Inflammatory macrophage (primary cell): ENCODE measurements around the gene RPA3.

Experiments
- DNase-seq, 2 donors: peaks; one replicate each; pipeline ENCODE4 v3.0.0-alpha.2; 2020 to 2022
- total RNA-seq, 18 experiments: gene quantifications; one replicate each; lab custom pipeline; 2026; ENCODE audit warnings: mixed read lengths in 6 of 18, inconsistent platforms in 2 of 18; lab: John Stamatoyannopoulos, UW

Gene RPA3
- 8.1 to 34.5 (median 17.6) reads per million in 18 experiments for total RNA-seq

DNA sequence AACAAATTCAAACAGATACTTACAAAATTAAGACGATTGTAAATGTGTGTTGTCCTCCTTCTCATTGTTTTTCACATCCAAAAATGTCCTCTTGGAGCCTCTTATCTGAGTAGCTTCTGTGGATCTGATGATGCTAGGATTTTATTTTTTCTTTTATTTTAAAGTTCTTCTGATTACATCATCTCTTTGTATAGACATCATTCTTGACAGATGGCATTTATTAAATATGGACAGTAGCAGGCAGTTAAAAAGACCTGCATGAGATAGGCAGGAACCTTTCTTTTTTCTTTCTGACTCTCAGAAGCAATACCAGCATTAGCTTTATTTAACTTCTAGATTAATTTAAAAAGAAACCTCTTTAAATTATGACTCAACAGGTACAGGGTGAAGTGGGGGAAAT is at the start of gene RPA3:
RPA3 (minus strand) TSS at position 116 of the 400 bp plus-strand sequence. CDS start 78,189 bp downstream, outside the sequence.
- no peak for DNase-seq

DNA sequence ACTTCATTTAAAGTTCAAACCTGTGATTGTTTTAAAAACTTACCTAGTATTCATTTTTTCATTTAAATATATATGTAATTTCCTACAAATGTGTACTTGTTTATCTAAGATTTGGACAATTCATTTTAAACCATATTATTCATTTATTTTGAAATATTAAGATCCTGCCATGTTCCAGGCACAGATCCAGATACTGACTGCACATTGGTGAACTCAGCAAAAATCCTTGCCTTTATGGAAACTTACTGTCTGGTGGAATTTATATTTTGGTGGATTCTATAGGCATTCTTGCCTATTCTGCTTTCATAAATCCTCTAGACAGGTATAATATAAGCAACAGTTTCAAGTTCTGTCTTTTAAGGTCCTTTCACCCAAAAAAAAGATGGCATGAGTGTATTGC is 48.3 kb upstream of the RPA3 start:
- no peak for DNase-seq

DNA sequence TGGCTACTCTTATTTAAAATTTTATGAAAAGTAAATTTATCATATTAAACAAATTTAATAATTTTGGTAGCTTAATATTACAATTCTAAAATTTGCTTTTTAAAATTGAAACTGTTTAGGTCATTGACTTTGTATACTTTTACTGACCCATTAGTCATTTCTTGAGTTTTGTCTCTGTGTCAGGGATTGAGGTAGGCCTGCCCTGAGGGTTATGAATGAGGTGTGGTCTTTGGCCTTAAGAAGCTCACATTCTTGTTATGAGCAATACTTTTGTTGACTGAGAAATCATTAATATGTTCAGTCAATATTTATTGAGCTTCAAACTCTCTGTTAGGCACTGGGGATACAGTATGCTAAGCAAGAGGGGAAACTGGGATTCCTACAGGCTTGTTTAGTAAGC is 47.0 kb upstream of the RPA3 start:
- DNase-seq: no peak

DNA sequence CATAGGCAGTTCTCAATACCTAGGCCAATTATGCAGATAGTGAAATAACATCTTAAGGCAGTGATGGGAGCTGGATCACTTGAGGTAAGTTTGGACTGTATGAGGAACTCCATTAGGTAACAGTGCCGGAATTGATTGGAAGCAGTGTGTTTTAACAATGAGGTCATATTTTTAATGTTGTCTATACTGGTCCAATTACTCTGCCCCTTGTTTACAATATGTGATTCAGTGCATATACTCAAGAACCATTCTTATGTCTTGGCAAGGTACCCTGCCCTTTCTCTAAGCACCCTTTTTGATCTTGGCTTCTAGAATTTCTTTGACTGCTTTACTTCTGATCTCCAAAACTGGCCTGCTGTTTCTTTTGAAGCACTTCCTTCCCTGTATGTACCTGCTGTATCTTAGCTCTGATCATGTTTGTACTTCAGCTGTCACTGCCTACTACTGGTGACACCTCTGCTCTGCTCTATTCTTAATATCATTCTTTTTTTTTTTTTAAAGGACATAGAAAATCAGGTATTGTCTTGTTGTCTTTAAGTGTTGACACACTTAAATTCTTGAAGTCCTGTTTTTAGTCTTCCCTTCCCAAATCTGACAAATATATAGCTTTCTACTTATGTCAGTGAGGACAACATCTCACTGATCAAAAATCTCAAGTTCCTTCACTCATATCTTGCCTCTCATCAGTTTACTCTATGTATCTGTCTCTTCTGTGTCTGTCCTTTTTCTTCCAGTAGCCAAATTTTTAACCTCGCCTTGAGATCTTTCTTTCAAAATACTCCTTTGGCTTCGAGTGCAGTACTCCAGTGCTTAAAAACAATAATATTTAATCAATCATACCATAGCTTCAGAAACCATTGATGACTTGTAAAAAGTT is 46.4 kb upstream of the RPA3 start:
- DNase-seq: no peak

DNA sequence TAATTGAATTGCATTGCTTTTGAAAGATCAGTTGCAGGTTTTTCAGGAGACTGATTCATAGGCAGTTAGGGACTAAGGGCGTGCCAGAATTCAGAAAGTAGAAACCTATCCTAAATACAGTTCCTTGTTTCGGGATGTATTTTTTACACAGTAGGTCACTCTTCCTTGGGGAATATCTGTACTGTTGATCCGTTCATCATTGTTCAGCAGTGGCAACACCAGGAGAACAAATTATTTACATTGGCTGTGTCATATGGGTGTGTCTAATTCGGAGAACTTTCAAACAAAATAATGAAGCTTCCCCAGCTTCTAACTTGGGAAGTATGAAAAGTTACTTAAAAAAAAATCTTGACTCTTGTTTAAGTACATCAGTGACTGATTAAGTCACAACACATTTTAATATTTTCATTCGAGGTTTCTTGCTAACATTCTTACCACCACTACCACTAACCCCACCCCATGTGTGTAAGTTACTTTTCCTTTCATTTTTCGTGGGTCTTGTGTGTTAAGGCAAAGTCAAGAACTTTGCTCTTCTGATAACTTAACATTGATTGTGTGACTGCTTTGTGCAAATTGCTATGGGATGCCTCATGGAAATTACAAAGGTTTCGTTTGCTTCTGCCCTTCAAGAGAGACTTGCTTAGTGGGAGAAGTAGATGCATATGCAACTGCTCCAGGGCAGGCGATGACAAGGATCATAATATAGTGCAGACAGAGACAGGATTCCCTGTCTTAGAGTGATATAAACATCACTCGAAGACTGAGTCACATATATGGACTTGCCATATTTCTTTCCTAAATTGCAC is 43.8 kb upstream of the RPA3 start:
- DNase-seq: peak; percentile 6 to 38

DNA sequence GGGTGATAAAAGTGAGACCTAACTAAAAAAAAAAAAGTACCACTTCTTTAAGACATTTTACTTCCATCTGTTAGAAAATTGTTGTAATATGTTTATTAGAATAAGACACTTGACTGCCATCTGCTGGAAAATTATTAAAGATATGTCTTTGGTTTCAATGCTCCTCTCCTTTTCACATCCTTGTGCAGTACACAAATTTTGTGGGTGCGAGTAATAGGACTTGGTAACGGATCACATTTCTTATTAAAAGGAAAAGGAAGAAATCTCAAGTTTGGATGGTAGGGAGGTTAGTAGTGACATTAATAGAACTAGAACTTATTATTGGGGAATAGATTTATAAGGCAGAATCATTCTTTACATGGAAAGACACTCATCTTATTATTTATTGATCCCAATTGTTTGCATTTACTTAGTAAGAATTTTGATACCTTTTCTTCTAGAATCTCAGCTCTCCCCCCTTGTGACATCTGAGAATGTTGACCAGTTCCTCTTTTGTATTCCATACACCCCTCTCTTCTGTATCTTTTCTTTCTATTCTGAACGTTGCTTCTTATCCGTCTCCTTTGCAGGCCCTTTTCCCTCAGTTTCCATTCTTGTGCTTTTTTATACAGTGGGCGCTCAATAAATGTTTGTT is 43.0 kb upstream of the RPA3 start:
- DNase-seq: peak; percentile 9 to 73

DNA sequence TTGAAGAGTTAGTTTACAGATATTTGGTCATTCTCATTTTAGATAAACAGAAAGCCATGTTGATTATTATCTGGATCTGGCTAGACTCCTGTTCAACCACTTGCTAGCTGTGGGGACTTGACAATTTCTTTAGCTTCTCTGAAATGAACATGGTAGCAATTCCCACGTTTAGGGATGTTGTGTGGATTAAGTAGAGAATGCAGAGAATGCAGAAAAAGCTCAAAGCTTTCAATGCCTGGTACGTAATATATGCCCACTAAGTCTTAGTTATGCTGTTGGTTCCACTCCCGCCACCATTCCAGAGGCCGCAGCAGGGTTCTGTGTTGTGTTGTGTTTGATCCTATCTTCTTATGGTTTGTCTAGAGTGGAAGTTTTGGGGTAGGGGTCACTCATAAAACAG is 39.2 kb upstream of the RPA3 start:
- no peak for DNase-seq

DNA sequence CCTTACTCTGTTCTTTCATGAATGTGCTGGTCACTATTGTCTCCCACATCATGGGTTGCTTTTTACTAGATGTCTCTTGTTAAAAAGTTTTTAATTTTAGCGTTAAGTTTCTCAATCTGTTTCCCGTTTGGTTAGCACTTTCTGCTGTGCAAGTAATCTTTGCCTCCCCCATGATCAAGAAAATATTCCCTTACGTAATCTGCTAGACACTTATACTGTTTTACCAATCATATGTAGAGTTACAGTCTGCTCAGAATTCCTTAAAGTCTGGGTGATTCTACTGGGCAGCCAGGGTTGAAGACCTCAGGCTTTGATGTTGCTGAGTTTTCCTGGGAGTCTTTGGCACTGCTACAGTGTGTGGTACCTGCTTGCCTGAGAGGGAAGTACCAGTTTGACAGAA is 38.2 kb upstream of the RPA3 start:
- no peak for DNase-seq

DNA sequence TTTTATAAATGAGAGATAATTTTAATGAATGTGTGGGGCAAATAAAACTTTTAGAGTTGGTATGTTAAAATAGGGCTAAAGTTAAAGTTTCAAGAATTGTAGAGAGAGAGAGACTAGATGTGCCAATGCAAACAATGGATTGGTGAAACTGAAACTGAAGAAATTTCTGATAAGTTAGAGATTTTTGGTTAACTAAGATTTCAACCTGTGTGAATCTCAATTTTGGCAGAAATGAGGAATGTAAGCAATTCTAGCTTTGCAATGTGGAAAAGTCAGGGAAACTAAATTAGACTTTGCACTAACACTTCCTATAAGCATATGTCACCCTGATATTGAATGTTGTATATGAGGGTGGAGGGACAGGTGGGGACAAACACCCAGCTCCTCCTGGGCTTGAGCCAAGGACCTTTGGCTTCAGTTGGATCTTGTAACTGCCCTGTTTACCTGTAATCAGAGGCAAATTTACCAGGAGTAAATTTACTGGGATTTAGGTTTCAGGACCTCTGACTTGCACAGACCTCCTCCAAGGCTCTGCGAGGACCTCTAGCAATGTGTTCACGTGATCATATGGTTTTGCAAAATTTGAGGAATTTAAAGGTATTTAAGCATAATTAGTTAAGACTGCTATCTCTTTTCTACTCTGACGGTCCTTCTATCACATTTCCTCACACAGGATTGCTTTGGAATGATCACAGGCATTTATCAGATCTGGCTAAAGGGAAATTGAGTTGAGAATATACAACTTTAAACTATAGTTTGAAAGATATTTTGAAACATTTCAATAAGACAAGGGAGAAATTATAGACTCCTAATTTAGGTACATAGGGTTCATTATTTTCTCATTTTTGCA is 33.1 kb upstream of the RPA3 start:
- DNase-seq: no peak

DNA sequence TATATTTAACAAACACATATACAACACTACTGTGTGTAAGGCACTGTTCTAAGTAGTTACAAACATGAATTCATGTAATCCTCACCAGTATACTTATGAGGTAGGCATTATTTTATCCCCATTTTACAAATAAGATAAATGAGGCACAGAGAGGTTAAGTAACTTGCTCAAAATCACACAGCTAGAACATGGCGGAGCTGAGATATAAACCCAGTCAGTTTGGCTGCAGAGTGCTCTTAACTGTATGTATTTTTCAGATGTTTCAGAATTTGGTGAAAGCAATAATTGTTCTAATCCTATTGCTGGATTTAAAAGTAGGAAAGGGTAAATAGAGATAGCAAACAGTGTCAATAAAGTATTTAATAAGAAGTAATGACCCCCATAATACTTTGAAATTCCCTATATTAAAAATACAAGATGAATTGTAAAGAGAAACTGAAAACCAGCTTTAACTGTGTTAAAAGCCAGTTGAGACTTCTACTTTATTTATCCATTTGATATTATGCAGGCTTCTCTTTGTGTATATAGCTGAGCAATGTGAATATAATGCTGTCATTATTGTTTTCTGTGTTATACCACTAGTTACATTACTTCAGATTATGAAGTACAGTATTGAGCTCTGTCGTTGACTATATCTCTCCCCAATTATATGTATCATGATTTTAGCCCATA is 32.3 kb upstream of the RPA3 start:
- no peak for DNase-seq

DNA sequence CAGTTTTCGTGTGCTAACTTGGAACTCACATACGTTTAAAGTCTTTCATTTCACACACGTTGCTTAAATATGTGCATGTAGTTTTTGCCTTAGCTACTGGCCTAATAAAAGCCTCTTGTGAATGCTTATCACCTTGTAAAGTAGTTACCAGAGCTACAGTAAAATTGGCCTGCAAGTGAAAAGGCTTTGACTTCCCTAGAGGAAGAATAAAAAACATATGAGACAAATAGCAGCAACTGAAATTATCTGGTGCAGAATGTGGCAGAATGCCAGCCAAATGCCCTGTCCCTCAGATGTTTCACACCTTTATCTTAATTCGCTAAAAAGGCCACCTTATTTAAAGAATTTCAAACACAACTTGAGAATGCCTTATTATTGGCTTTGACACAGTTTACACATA is 28.1 kb upstream of the RPA3 start:
- no peak for DNase-seq

DNA sequence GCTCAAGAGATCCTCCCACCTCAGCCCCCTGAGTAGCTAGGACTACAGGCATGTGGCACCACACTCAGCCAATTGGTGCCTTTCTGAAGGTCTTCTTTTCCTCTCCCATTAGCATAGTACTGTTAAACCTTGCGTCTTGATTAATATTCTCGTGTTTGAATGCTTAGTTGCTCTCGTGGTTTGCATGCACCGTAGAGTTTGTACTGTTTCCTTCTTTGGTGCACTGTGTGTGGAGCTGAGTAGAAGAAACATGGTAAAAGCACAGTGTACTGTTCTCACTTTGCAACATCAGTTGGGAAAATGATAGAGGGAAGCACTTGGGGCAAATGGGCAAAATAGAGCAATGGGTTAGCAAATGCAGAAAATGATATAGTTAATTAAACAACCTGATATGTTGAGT is 27.6 kb upstream of the RPA3 start:
- no peak for DNase-seq

DNA sequence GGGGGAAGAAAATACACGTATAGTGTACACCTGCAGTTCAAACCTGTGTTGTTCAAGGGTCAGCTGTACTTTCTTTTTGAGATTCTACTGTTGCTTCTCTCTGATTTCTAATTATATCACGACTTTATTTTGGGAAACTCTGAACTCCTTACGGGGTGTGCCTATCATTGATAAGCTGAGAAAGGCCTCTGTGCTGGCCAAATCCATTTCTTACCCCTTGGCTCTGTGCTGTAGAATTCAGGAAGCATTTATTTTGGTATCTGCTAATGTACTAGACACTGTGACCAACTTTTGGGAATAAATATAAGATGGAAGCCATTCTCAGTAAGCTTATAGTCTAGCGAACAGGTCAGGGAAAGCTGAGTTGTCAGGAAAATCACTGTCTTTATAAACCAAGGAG is 26.9 kb upstream of the RPA3 start:
- DNase-seq: no peak

DNA sequence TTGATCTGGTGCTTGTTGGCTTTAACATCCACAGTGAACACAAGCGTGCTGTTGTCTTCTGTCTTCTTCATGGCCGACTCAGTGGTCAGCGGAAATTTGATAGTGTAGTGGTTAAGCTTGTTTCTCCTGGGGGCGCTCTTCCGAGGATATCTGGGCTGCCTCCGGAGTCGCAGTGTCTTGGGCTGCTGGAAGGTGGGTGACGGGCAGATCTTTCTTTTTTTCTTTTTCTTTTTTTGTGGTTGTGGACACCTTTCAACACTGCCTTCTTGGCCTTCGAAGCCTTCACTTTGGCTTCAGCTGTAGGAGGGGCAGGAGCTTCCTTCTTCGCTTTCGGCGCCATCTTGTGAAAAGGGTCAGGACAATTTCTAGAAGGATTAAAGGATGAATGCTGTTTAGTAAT is 23.8 kb upstream of the RPA3 start:
- no peak for DNase-seq

DNA sequence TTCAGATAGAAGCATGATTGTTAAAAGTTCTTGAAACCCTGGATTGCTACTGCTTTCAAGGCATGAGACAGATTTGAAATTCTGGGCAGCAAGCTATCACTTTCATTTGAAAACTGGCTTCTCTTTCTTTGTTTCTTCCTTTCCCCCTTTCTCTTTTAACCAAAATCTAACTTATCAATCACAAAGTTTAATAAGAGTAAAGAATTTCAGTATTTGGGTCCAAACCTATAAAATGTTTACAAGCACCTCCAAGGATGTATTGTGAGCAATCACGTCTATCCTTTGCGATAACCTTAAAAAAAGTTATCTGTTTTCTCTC is 21.6 kb upstream of the RPA3 start:
- no peak for DNase-seq

DNA sequence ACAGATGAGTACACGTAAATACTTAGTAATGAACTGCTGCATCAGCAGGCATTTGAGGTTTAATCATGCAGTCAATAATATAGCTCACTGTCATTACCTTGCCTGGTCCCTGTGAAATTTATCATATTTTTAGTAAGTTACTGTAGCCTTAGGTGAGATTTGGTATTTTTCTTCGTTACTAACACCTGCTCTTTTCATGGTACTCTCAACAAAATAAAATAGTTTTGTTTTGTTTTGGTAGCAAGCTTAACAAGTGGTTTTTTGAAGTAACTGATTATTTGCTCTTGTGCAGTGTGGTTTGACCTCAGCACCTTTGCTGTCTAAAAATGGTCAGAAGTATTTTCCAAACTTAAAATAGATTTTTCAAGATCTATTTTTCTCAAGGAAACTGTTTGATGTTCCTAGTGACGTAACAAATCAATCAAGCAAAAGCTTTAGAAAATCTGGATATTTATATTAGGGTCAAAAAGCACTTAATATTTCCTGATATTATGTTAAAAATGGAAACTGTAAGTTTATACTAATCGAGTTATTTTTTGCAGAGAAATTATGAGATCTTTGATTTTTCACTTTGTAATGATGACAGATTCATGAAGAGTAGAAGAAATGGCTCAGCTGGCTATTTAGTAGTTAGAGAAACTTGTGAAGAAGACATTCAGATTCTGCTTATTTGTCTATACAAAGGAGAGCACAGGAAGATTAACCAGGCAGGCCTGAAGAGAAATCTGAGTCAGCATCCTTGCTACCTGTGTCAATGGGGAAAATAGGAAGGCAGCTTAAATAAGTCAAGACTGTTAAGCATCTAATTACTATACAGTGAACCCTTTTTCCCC is 21.0 kb upstream of the RPA3 start:
- DNase-seq: no peak

DNA sequence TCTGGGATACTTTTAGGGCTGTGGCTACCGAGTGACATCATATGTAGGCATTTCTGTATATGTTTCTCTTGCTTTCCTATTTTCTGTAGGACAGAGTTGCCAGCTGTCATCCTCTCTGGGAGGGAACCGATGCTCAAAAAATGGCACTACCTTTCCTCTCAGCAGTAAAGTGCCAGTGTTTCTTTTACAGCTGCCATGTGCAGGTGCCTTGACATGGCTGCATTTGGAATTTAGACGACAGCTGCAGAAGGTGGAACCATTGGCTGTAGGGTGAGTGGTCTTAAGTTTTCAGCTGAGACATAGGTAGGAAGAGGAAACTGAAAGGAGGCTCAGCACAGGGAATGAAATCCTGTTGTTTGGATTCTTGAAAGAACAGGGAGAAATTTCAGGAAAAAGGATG is 20.2 kb upstream of the RPA3 start:
- DNase-seq: no peak

DNA sequence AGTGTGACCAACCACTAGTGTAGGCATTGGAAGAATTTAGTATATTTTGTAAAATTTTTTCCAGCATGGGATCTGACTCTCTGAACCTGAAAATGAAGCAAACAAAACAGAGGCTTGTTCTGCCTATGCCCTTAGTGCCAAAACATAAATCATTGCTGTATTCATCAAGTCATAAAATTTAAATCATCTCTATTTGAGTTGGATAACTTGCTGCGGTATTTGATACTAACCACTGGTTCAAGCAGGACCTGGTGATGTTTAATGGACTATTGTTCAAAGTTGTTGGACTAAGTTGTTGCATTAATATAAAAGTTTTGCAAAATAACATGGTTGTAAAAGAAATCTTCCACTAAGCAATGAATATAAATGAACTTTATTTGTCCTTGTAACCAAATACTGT is 19.8 kb upstream of the RPA3 start:
- DNase-seq: no peak

DNA sequence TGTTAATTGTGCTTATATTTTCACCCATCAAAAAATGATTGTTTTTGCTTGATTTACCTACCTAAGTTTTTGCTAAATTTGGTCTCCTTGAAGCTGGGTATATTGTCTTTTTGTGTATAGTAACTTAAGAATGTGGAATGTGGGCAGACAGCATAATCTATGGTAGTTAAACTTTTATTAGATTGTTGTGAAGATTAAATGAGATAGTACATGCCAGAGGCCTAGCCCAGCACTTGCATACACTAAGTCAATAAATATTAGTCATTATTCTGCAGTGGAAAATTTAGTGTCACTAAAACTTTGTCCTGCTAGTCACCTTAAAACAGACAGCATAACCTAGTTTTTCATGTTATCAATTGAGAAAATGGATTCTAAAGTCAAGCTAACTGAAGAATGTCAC is 19.3 kb upstream of the RPA3 start:
- DNase-seq: no peak

DNA sequence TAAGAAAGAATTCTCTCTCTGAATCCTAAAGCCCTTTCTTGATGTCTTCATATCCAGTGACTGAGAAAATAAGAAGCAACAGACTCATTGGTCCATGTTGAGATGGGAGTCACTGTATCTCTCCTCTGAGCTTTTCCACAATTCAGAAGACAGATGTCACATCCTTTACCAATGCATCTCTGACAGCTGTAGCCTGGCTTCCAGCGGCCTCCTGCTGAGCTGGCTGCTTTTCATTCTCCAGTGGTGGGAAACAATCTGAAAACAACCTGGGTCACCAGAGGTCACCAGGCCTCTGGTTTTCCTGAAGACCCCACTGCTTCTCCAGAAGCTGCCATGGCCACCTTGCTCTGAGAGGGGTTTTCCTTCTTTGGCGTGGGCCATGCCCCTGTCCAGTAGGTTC is 18.3 kb upstream of the RPA3 start:
- DNase-seq: no peak

DNA sequence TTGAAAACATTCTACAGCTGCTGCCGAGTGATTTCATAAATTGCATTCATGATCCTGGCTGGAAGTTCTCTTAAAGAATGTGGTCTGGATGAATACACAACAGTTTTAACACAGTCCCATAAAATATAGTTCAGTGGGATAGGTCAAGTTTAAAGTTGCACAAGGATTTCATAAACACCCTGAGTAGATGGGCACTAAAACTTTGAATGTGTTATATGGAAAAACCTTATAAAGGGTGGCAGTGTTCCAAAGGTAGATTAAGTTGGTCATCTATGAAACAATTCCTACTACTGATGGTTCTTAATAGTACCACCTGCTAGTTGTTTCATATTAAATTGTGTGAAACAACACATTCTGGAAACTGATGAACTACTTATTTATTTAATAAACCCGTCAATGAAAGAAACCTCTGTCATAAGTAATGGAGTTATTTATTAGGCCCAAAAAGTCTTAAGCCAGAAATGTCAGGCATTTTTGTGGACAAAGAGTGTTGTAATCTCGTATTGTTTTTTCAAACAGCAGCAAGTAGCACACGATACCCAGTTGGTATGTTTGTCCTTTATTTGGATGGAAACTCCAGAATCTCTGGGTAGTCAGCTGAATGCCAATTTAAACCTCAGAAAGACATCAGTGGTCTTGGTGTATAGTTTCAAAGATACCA is 14.3 kb upstream of the RPA3 start:
- no peak for DNase-seq
